ENCODE measurements around the gene ATG9B. TPM values are rescaled to one million over a fixed set of nuclear protein-coding genes. Genes with fewer than 3 reads are reported as not detected.
"Not testable (repeated sequence)": the region's sequence is repeated elsewhere in the genome, so short reads cannot be mapped to it uniquely, and the experiment has no call there.

Gene ATG9B
- polyA plus RNA-seq, 4 donors, result 1.2 to 3.5 (median 1.5) TPM

- peak in 1 of 4 donors; percentile 50 for DNase-seq (ENCODE audit: low read depth in 4 of 4, low spot score in 3 of 4)
These were observed 6.3 kb downstream of the ATG9B start for GRCh38 chr7:151017953-151018420.

- DNase-seq (ENCODE audit: low read depth in 4 of 4, low spot score in 3 of 4), result no peak
These were observed 6.8 kb downstream of the ATG9B start for GRCh38 chr7:151017370-151017952.

GRCh38 chr7:151016942-151017341 is 7.4 kb downstream of the ATG9B start:
- DNase-seq (ENCODE audit: low read depth in 4 of 4, low spot score in 3 of 4), result no peak

GRCh38 chr7:151016505-151016904 is 7.8 kb downstream of the ATG9B start:
- DNase-seq (ENCODE audit: low read depth in 4 of 4, low spot score in 3 of 4), result no peak

- no peak for DNase-seq (ENCODE audit: low read depth in 4 of 4, low spot score in 3 of 4)
These were observed 8.3 kb downstream of the ATG9B start for GRCh38 chr7:151015967-151016366.

GRCh38 chr7:151014950-151015349 is 9.3 kb downstream of the ATG9B start:
- no peak for DNase-seq (ENCODE audit: low read depth in 4 of 4, low spot score in 3 of 4)

GRCh38 chr7:151013733-151014497 is 10.4 kb downstream of the ATG9B start:
- DNase-seq (ENCODE audit: low read depth in 4 of 4, low spot score in 3 of 4), result peak in 3 of 4 donors; percentile 67 to 76 (median 73)

GRCh38 chr7:151013356-151013732 is 10.9 kb downstream of the ATG9B start:
- no peak for DNase-seq (ENCODE audit: low read depth in 4 of 4, low spot score in 3 of 4)

GRCh38 chr7:151012911-151013347 is 11.4 kb downstream of the ATG9B start:
- no peak for DNase-seq (ENCODE audit: low read depth in 4 of 4, low spot score in 3 of 4)

GRCh38 chr7:151012031-151012692 is 12.1 kb downstream of the ATG9B start:
- DNase-seq (ENCODE audit: low read depth in 4 of 4, low spot score in 3 of 4), result no peak

GRCh38 chr7:151011616-151012015 is 12.7 kb downstream of the ATG9B start:
- not testable (repeated sequence) for DNase-seq (ENCODE audit: low read depth in 4 of 4, low spot score in 3 of 4)

- no peak for DNase-seq (ENCODE audit: low read depth in 4 of 4, low spot score in 3 of 4)
These were observed 13.2 kb downstream of the ATG9B start for GRCh38 chr7:151011097-151011409.

- DNase-seq (ENCODE audit: low read depth in 4 of 4, low spot score in 3 of 4), result peak in 1 of 4 donors; percentile 42
These were observed 13.8 kb downstream of the ATG9B start for GRCh38 chr7:151010307-151011096.

- DNase-seq (ENCODE audit: low read depth in 4 of 4, low spot score in 3 of 4), result no peak
These were observed 14.3 kb downstream of the ATG9B start for GRCh38 chr7:151010037-151010306.

GRCh38 chr7:151009327-151010036 is 14.8 kb downstream of the ATG9B start:
- DNase-seq (ENCODE audit: low read depth in 4 of 4, low spot score in 3 of 4), result no peak

- DNase-seq (ENCODE audit: low read depth in 4 of 4, low spot score in 3 of 4), result no peak
These were observed 15.6 kb downstream of the ATG9B start for GRCh38 chr7:151008511-151009323.

GRCh38 chr7:151008143-151008510 is 16.2 kb downstream of the ATG9B start:
- DNase-seq (ENCODE audit: low read depth in 4 of 4, low spot score in 3 of 4), result no peak

GRCh38 chr7:151007469-151007898 is 16.8 kb downstream of the ATG9B start:
- DNase-seq (ENCODE audit: low read depth in 4 of 4, low spot score in 3 of 4), result no peak

GRCh38 chr7:151006590-151007300 is 17.5 kb downstream of the ATG9B start:
- DNase-seq (ENCODE audit: low read depth in 4 of 4, low spot score in 3 of 4), result no peak

Measured in left renal pelvis (tissue), 4 donors.